DMS114 treated with DMSO at 0.1 percent for 48 hours (cell line): ENCODE data around the gene DAGLB.

Experiments used
- DNase-seq: peaks from one replicate; lab custom pipeline; 2025; ENCODE audit not compliant: unreplicated experiment; lab: John Stamatoyannopoulos, UW

The DAGLB gene

GRCh38 chr7:6432781-6433180, 15.0 kb downstream of the DAGLB start:
- DNase-seq = no peak

GRCh38 chr7:6430974-6431373, 16.8 kb downstream of the DAGLB start:
- DNase-seq = no peak

- no peak for DNase-seq
Observed at GRCh38 chr7:6430271-6430940, 17.3 kb downstream of the DAGLB start.

GRCh38 chr7:6425948-6426347, 21.8 kb downstream of the DAGLB start:
- DNase-seq = no peak

- DNase-seq = no peak
Observed at GRCh38 chr7:6423942-6424701, 23.6 kb downstream of the DAGLB start.

- no peak for DNase-seq
Observed at GRCh38 chr7:6422926-6423632, 24.7 kb downstream of the DAGLB start.

- no peak for DNase-seq
Observed at GRCh38 chr7:6422095-6422494, 25.7 kb downstream of the DAGLB start.

- DNase-seq = no peak
Observed at GRCh38 chr7:6420680-6421079, 27.1 kb downstream of the DAGLB start.

GRCh38 chr7:6419310-6419773, 28.4 kb downstream of the DAGLB start:
- no peak for DNase-seq

GRCh38 chr7:6417408-6417807, 30.3 kb downstream of the DAGLB start:
- DNase-seq = no peak

GRCh38 chr7:6416516-6417145, 31.1 kb downstream of the DAGLB start:
- no peak for DNase-seq

GRCh38 chr7:6413637-6414036, 34.1 kb downstream of the DAGLB start:
- no peak for DNase-seq

GRCh38 chr7:6409944-6410693, 37.6 kb downstream of the DAGLB start:
- DNase-seq = no peak

GRCh38 chr7:6409091-6409490, 38.7 kb downstream of the DAGLB start:
- DNase-seq = no peak

- no peak for DNase-seq
Observed at GRCh38 chr7:6407434-6407833, 40.3 kb downstream of the DAGLB start.

- DNase-seq = no peak
Observed at GRCh38 chr7:6406121-6406520, 41.6 kb downstream of the DAGLB start.

- no peak for DNase-seq
Observed at GRCh38 chr7:6403907-6404306, 43.8 kb downstream of the DAGLB start.

- DNase-seq = no peak
Observed at GRCh38 chr7:6402741-6403140, 45.0 kb downstream of the DAGLB start.

GRCh38 chr7:6402041-6402440, 45.7 kb downstream of the DAGLB start:
- DNase-seq = no peak

- DNase-seq = no peak
Observed at GRCh38 chr7:6401536-6401935, 46.2 kb downstream of the DAGLB start.
